RKO (cell line): ENCODE data around the gene POLR3A.
"Not testable (repeated sequence)": the region's sequence is repeated elsewhere in the genome, so short reads cannot be mapped to it uniquely, and the experiment has no call there.

ENCODE experiments used
- DNase-seq: peaks from one replicate; pipeline ENCODE4 v3.0.0-alpha.2; 2016; ENCODE audit warnings: low spot score

Gene POLR3A

GRCh38 chr10:78019264-78019663, 10.1 kb downstream of the POLR3A start:
- DNase-seq: no peak

DNA sequence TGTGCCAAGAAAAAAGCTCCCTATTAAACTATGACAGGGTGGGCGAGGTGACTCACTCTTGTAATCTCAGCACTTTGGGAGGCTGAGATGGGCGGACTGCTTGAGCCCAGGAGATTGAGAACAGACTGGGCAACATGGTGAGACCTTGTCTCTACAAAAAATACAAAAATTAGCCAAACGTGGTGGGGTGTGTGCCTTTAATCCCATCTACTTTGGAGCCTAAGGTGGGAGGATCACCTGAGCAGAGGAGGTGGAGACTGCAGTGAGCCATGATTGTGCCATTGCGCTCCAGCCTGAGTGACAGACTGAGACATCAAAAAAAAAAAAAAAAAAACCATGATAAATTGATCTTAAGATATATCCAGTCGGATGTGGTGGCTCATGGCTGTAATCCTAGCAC, 11.5 kb downstream of the POLR3A start:
- DNase-seq: no peak

GRCh38 chr10:78015546-78015945, 13.8 kb downstream of the POLR3A start:
- no peak for DNase-seq

DNA sequence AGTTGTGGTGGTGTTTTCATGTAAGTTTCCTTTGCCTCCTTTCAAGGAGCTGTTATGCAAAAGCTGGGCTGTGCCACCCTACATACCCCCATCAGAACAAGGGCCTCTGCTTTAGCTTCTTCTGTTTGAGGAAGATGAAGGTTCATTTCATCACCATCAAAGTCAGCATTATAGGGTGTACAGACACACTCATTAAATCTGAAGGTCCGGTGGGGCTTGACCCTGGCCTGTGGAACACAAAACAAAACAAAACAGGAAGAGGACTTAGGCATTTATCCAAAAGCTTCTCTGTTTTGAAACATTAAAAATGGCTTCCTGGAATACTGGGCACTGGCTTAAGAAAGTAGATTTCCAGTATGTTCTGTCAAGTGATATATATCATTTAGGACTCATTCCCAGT, 15.8 kb downstream of the POLR3A start:
- DNase-seq: no peak

DNA sequence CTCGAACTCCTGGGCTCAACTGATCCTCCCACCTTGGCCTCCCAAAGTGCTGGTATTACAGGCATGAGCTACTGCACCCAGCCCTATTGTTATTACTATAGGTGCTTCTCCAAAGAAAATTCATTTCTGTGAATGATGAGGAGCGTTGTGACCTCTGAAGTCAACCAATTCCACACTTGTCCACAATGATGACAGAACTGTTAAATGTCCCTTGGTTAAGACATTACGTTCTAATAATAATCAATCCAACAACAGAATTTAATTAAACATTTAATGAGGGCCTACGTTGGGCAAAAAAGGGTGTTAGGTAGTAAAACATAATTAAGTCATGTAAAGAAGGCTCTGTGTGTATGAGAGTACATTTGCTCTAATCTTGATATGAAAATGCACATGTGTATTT, 18.2 kb downstream of the POLR3A start:
- DNase-seq: no peak

GRCh38 chr10:78010278-78010677, 19.0 kb downstream of the POLR3A start:
- no peak for DNase-seq

DNA sequence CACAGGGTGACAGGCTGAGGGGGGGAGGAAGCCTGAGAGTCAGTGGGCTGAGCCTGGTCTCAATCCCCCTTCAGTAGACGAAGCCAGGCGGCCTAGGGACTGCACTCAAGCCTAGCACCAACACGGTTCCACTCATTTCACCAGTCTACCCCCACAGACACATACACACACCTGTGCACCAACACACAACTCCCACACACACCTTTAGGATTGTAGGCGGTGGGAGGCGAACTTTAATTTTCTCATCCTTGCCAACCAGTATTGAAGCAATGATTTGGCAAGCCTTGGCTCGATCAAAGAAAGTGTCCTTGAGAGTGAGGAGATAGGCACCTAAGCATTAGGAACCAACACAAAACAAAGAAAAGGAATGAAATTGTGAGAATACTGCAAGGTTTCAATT, 19.7 kb downstream of the POLR3A start:
- no peak for DNase-seq

DNA sequence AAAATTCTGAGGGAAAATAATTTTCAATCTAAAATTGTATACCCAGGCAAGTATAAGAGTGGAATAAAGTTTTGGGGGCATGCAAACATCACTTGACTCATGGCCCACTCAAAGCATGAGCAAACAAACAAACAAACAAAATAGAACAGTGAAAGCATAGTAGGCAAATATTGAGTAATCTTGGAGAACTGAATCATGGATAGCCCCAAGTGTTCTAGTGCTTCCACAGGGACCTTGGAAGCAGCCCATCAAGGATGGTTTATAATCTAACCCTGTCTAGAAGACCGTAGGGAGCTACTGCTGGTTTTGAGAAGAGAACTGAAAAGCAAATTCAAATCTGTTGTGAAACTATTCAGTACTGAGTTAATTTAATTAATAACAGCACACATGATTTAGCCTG, 22.1 kb downstream of the POLR3A start:
- DNase-seq: no peak

GRCh38 chr10:78004215-78005026, 24.9 kb downstream of the POLR3A start:
- no peak for DNase-seq

- DNase-seq: no peak
Measured at GRCh38 chr10:78002541-78003288, 26.6 kb downstream of the POLR3A start.

GRCh38 chr10:78000956-78001472, 28.3 kb downstream of the POLR3A start:
- no peak for DNase-seq

DNA sequence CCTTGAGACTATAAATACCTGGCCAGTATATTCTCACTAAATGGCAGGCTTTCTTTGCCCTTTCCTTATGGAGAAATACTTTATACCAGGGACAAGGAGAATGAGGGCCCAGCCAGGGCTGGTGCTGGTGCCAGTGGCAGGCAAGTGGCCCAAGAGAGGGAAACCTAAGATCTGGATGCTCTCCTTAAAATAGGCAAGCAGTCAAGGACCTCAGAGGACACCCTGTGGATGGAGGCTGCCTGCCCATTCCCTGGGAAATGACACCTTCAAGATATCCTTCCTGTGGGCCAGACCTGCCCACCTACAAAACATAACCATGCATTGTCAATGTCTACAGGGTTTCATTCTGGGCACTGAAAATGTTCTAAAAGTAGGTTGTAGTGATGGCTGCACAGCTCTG, 29.1 kb downstream of the POLR3A start:
- DNase-seq: no peak

DNA sequence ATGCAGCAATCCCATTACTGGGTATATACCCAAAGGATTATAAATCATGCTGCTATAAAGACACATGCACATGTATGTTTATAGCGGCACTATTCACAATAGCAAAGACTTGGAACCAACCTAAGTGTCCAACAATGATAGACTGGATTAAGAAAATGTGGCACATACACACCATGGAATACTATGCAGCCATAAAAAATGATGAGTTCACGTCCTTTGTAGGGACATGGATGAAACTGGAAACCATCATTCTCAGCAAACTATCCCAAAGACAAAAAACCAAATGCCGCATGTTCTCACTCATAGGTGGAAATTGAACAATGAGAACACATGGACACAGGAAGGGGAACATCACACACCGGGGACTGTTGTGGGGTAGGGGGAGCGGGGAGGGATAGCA, 30.5 kb downstream of the POLR3A start:
- not testable (repeated sequence) for DNase-seq

- no peak for DNase-seq
Measured at GRCh38 chr10:77993620-77994019, 35.7 kb downstream of the POLR3A start.

- DNase-seq: no peak
Measured at GRCh38 chr10:77989081-77989724, 40.1 kb downstream of the POLR3A start.

DNA sequence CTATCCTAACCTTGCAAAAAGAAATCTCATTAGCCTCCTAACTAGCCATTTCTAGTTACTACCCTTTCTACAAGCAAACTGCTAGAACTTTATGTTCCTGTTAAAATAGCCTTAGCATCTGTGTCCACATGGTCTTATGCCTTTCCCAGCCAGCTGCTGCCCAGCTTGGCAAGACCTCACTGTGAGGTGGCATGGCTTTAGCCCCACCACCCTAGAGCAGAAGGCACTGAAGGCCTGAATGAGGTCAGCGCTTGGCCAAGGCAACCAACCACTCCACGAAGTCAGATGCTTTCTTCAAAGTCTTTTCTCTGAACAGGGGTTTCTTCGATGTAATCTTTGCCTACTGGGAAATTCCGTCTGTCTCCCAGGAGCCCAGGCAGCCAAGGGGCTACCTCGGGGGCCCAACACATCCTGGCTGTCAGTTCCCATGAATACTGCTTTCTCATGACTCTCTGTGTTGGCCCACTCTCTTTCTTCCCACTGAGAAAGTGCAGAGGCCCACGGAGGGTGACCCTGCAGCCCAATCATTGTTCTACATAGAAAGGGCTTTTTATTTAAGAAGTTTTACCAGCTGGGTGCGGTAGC, 41.6 kb downstream of the POLR3A start:
- no peak for DNase-seq

- DNase-seq: no peak
Measured at GRCh38 chr10:77984986-77985385, 44.3 kb downstream of the POLR3A start.

DNA sequence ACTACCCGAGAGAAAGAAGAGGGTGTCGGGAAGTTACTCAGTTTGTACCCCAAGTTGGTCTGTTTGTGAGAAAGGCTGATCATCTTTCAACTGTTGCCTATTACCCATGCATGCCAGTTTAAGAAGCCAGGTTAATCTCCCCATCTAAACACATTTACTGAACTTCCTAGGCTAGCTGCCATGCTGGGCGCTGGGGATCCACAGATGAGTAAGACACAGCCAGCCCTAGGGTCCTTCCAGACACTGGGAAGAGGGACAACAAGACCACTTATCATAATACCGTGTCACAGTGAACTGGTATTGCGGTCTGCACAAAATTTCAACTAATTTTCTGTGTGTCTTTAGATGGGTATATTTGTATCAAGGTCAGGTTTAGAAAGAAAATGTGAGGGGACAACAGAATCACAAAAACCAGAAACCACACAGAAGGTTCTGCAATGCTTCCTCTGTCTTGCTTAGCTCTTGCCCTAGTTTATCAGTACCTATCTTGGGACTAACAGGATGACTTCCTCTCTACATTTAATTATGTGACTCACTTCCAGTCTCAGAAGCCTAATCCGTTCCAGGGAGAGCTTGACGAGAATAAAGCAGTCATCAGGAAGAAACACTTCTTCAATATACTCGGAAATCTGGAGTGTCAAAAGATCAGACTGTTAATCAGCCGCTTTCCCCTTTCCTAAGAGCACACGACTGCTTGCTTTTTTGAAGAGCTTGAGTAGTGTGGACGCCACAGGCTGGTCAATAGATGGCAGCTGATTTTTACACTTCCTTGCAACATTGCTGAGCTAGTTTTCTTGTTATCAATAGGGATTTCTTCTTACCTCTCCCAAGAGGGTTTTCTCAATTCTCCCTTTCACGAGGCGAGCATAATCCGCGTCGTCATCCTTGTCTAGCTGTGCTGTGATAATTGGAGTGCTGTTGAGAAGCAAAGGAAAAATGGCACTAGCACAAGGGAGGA, 45.7 kb downstream of the POLR3A start:
- peak; percentile 20 for DNase-seq

DNA sequence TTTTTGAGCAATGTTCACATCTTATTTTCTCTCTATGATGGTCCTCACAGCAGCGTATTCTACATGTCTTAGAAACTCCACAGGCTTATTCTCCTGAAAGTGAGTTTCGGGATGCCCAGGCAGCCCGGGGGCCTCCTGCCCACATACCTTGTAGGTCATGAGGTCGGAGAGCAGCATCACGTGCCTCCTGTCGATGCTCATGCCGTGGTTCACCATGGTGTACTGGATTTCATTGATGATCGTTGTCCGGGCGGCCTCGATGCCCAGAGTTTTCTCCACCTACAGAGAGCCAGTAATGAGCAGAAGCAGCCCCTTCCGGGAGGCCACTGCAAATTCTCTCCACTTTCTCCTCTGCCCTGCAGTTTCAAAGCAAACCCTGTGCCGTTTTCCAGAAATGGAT, 48.0 kb downstream of the POLR3A start:
- DNase-seq: no peak

GRCh38 chr10:77979221-77979620, 50.1 kb downstream of the POLR3A start:
- no peak for DNase-seq

- DNase-seq: no peak
Measured at GRCh38 chr10:77978360-77978759, 51.0 kb downstream of the POLR3A start.
